GM19372 (cell line): ENCODE data around the gene KIF1C.

Experiments
- ATAC-seq: cut with Tn5 transposase; IDR thresholded peaks from one replicate; pipeline ENCODE4 v1.9.1; 2021; ENCODE audit warnings: mild to moderate bottlenecking, low read depth, moderate library complexity; ENCODE audit not compliant: unreplicated experiment

Gene KIF1C

GRCh38 chr17:4997302-4998026 lies at the start of gene KIF1C, which contains the start of gene INCA1:
Gene KIF1C (plus strand): TSS chr17:4997950. CDS start chr17:5000247, 2,297 bp downstream.
Gene INCA1 (minus strand): TSS chr17:4997522. CDS start chr17:4994437, 3,085 bp downstream.
- peak; percentile 82 for ATAC-seq

GRCh38 chr17:4948166-4948930 lies 49.4 kb upstream of the KIF1C start, which contains the start of gene PFN1:
Gene PFN1 (minus strand): TSS chr17:4948530. CDS start chr17:4948394, 136 bp downstream.
- ATAC-seq, result peak; percentile 24

GRCh38 chr17:4948931-4949320 lies 48.8 kb upstream of the KIF1C start:
- ATAC-seq, result peak; percentile 32

- peak; percentile 29 for ATAC-seq
These were observed 48.3 kb upstream of the KIF1C start for GRCh38 chr17:4949321-4950074.

GRCh38 chr17:4950075-4950745 lies 47.5 kb upstream of the KIF1C start:
- no peak for ATAC-seq

GRCh38 chr17:4950746-4951204 lies 47.0 kb upstream of the KIF1C start, which contains the start of gene ENO3:
Gene ENO3 (plus strand): TSS chr17:4951119. CDS start chr17:4951830, 711 bp downstream.
- ATAC-seq, result no peak

- no peak for ATAC-seq
These were observed 46.3 kb upstream of the KIF1C start for GRCh38 chr17:4951486-4951885.

GRCh38 chr17:4953451-4953961 lies 44.2 kb upstream of the KIF1C start:
- ATAC-seq, result no peak

- no peak for ATAC-seq
These were observed 42.7 kb upstream of the KIF1C start for GRCh38 chr17:4955091-4955490.

GRCh38 chr17:4956493-4957061 lies 41.2 kb upstream of the KIF1C start:
- no peak for ATAC-seq

- ATAC-seq, result no peak
These were observed 39.6 kb upstream of the KIF1C start for GRCh38 chr17:4958102-4958501.

- ATAC-seq, result no peak
These were observed 38.3 kb upstream of the KIF1C start for GRCh38 chr17:4959261-4959965.

GRCh38 chr17:4960279-4960922 lies 37.3 kb upstream of the KIF1C start:
- no peak for ATAC-seq

GRCh38 chr17:4965311-4965986 lies 32.3 kb upstream of the KIF1C start:
- no peak for ATAC-seq

- ATAC-seq, result peak; percentile 75
These were observed 30.8 kb upstream of the KIF1C start for GRCh38 chr17:4966844-4967538.

GRCh38 chr17:4967539-4968485 lies 29.9 kb upstream of the KIF1C start, which contains the start of gene SPAG7:
Gene SPAG7 (minus strand): TSS chr17:4967817. CDS start chr17:4967804, 13 bp downstream.
- peak; percentile 61 for ATAC-seq
